Liver (tissue), 3 donors: ENCODE results near the gene RGS12.

Source experiments
- CTCF ChIP-seq: fragments of 150-350 bp; IDR thresholded peaks from 2 replicates; pipeline ENCODE4 v1.5.1; 2017; ENCODE audit warnings: improper control_type of control experiment, low read depth, low read length; ENCODE audit not compliant: missing input control
- GABPA ChIP-seq, 2 donors: IDR thresholded peaks in 1 of 2; conservative IDR thresholded peaks in 1 of 2; 2 replicates each; pipeline ENCODE4 v1.6.1; 2016; ENCODE audit warnings: antibody characterized with exemption in 2 of 2, mild to moderate bottlenecking in 1 of 2, moderate library complexity in 1 of 2
- JUND ChIP-seq, 2 donors: IDR thresholded peaks; 2 replicates each; pipeline ENCODE4 v1.6.1; 2016; ENCODE audit warnings: antibody characterized with exemption in 2 of 2
- SP1 ChIP-seq: IDR thresholded peaks from 2 replicates; pipeline ENCODE4 v1.6.1; 2018; ENCODE audit warnings: antibody characterized with exemption, mild to moderate bottlenecking
- donor health status: healthy.
- donor health status: healthy.

DNA sequence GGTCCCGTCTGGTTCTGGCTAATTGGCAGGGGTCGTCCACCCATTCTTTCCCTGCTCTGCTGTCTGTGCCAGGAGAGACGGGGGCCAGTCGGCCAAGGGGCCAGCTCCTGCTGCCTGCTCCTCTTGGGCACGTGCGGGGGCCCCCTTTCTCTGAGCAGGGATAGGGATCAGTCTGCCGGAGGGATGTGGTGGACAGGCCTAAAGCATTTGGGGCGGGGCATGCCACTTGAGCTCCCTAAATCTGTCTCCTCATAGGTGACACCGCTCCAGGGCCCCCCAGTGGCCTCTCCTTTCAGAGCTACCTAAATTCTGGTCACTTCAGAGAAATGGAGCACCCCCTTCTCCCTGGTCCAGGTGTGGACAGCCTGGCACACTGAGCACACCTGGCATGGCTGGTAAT, 48.1 kb upstream of the RGS12 start:
- no peak for TF ChIP-seq CTCF
- TF ChIP-seq GABPA (IDR thresholded peaks at IDR 0.05 in 1 of 2, conservative IDR thresholded peaks at IDR 0.05 in 1 of 2), result no peak
- TF ChIP-seq JUND (IDR thresholded peaks at IDR 0.05), result no peak
- TF ChIP-seq SP1, result no peak
